Measurements from ENCODE around the gene LECT2.

The LECT2 gene

DNA sequence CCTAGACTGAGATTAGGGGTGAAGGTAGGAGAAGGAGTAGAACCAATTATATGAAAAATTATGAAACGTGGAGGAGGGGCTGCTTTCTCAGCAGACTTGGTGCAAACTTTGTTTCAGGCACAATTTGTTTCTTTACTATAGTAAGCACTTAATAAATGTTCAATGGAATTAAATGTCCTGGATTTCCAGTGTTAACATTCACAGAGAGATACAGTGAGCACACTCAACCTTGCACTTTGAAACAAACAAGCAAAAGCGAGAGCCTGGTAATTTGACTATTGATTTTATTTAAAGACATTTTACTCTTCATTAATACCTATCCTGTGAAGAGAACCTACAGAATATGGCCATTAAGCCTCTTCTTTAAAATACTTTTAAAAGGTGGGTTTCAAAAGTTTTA is 933 bp downstream of the LECT2 start:
- TF ChIP-seq, protein P1, sequence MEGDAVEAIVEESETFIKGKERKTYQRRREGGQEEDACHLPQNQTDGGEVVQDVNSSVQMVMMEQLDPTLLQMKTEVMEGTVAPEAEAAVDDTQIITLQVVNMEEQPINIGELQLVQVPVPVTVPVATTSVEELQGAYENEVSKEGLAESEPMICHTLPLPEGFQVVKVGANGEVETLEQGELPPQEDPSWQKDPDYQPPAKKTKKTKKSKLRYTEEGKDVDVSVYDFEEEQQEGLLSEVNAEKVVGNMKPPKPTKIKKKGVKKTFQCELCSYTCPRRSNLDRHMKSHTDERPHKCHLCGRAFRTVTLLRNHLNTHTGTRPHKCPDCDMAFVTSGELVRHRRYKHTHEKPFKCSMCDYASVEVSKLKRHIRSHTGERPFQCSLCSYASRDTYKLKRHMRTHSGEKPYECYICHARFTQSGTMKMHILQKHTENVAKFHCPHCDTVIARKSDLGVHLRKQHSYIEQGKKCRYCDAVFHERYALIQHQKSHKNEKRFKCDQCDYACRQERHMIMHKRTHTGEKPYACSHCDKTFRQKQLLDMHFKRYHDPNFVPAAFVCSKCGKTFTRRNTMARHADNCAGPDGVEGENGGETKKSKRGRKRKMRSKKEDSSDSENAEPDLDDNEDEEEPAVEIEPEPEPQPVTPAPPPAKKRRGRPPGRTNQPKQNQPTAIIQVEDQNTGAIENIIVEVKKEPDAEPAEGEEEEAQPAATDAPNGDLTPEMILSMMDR (conservative IDR thresholded peaks at IDR 0.05; ENCODE audit: low read length): no peak
- no peak for DNase-seq (ENCODE audit: low read depth)
- H3K4me3 ChIP-seq (ENCODE audit: low read length): no peak overlapping the region

DNA sequence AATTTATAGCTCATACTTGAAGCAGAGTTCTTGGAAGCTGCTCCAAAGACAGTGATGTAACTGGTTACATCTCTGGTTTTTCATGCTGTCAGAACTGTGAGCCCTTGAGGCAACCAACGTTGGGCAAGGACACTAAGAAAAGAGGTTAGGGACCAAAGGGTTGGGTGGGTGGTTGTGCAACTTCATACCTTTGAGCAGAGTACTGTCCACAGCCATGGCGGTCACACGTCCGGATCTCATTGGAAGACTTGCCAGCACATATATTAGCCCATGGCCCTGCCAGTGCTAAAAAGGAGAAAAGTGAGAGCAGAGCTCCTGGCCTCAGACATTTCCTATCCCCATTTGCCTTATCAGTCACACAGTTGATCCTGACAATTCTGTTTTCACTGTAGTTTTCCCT is 2.1 kb downstream of the LECT2 start:
- H3K4me3 ChIP-seq (ENCODE audit: low read length): no peak overlapping the region
- TF ChIP-seq, protein P1 (conservative IDR thresholded peaks at IDR 0.05; ENCODE audit: low read length): no peak
- DNase-seq (ENCODE audit: low read depth): no peak

DNA sequence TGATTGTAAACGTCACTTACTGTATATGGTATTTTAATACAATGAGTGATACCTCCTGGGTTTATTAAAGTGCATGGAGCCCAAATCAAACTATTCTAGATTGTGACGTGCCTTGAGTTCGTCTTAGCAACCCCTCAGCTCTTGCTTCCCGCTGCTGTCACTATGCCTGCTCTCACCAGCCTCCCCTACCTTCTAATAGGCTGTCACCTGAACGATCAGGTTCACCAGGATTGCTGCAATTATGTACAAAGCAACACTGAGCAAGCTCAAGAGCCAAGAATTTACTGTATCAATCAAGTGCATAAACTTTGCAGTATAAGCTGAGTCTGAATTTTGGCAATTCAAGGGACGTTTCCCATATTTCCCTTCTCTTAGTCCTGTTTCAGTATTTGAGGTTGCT is 3.0 kb downstream of the LECT2 start:
- no peak for DNase-seq (ENCODE audit: low read depth)
- TF ChIP-seq, protein P1 (conservative IDR thresholded peaks at IDR 0.05; ENCODE audit: low read length): no peak

DNA sequence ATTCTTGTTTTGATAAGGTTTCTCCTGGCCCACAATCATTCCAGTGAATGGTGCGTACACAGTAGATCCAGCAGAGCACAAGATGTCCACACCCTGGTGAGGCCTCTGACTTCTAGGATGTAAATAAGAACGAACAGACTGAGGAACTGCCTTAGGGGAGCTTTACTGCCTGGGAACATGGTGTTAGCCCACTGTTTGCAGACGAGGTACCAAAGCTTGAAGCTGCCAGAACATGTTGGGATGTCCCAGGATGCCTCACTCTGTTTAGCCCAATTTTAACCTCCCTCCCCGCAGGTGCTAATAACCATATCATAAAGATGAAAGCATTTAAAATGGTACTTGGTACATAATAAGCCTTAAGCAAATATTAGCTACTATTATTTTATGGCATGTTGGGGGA is 3.5 kb downstream of the LECT2 start:
- TF ChIP-seq, protein P1 (conservative IDR thresholded peaks at IDR 0.05; ENCODE audit: low read length): no peak
- no peak overlapping the region for H3K4me3 ChIP-seq (ENCODE audit: low read length)
- no peak for DNase-seq (ENCODE audit: low read depth)

More for the DNA sequence above, 3.0 kb downstream of the LECT2 start:
- H3K4me3 ChIP-seq (ENCODE audit: low read length): no peak overlapping the region

DNA sequence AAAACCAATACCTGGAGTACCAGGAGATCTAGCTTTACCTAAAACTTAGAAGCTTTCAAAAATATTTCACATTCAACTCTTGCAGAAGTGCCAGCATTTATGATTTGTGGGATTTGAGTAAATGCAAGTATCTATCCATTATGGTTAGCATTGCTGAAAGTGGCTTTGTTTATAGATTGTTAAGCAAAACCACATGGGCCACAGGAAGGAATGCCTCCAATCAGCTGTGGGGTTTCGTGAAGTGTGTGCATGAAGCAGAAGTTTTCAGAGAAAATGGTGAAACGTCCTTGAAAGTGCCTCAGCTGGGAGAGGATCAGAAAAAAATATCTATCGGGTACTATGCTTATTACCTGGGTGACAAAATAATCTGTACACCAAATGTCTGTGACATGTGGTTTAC is 4.2 kb downstream of the LECT2 start:
- TF ChIP-seq, protein P1 (conservative IDR thresholded peaks at IDR 0.05; ENCODE audit: low read length): no peak
- H3K4me3 ChIP-seq (ENCODE audit: low read length): no peak overlapping the region
- DNase-seq (ENCODE audit: low read depth): peak; percentile 77

DNA sequence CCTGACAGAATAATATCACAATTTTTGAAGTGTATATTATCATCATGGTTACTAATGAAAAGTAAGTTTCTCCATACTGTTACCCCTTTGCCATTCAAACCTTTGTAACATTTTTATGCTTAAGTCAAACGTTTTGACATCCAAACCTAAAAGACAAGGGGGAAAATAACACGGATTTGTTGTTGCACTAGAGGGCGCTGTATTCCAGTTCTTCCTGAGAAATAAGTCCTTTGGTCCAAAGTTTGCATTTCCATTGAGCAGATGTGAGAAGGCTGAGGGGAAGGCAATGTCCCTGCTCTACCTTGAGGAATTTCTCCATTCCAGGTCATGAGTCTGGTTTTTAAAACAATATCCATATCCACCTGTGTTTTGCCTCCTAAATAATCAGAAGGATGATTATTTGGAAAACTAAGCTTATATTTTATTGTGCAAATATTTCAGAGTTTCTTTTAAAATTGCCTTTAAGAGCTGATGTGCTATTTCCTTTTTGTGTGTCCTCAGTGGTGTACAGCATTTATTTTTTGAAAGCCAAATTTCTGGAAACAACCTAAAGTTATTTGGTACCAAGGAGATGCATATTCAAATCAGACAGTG is 9.7 kb downstream of the LECT2 start:
- TF ChIP-seq, protein P1 (conservative IDR thresholded peaks at IDR 0.05; ENCODE audit: low read length): peak; percentile 88
- DNase-seq (ENCODE audit: low read depth): peak; percentile 89
- H3K4me3 ChIP-seq (ENCODE audit: low read length): no peak overlapping the region

DNA sequence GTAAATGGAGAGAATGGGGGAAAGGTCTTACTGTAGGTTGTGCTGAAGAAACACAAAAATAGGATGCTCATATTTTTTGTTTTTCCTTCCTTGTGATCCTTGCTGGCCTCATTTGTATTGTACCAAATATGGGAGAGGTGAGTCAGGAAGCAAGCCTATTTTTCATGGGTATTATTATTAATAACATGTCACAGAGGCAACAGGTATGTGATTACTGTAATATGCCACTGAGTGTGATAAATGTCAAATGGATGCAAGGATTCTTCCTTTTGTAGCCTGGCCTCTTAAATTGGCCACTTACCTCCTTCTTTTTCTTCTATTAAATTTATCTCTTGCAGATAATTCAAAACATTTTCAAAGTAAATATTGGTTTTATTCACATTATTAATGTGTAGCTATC is 10.2 kb downstream of the LECT2 start:
- TF ChIP-seq, protein P1 (conservative IDR thresholded peaks at IDR 0.05; ENCODE audit: low read length): no peak
- no peak overlapping the region for H3K4me3 ChIP-seq (ENCODE audit: low read length)
- DNase-seq (ENCODE audit: low read depth): no peak
